IMR-90 (cell line): Measurements from ENCODE around the gene ZFPM1. TPM values are rescaled to one million over a fixed set of nuclear protein-coding genes. Genes with fewer than 3 reads are reported as not detected.

Experiments
- ATAC-seq: fragments of 200-7000 bp; cut with Tn5 transposase; 2 replicates; pipeline ENCODE4 v1.9.1; 2020; ENCODE audit warnings: low read depth, mild to moderate bottlenecking, moderate library complexity
- BruUV-seq: library from RNA; stranded (reverse); fragments of 400-500 nt; replicated peaks from 2 replicates; lab custom pipeline; 2021; lab: Mats Ljungman, UMichigan
- CTCF ChIA-PET: fragments of 300-600 bp; formaldehyde crosslinking; extraction: SDS; loops from one replicate; lab custom pipeline; 2021; ENCODE audit warnings: antibody characterized with exemption; lab: Yijun Ruan, JAX
- POLR2A ChIA-PET: fragments of 300-600 bp; sonication (Branson Sonifier 250); formaldehyde crosslinking; loops from one replicate; lab custom pipeline; 2022; ENCODE audit warnings: antibody characterized with exemption; ENCODE audit not compliant: unreplicated experiment; lab: Charles Lee
- DNase-seq: peaks from one replicate; pipeline ENCODE4 v3.0.0; 2013
- H2AFZ ChIP-seq: replicated peaks from 2 replicates; pipeline ENCODE3; 2013; ENCODE audit warnings: low read length, mild to moderate bottlenecking; ENCODE audit not compliant: poor library complexity
- H2AK5ac ChIP-seq: 2 replicates; pipeline ENCODE4 v1.6.1; 2013; ENCODE audit warnings: low read depth, low read length, inconsistent platforms
- H2AK9ac ChIP-seq: replicated peaks from 2 replicates; pipeline ENCODE3; 2013; ENCODE audit warnings: mild to moderate bottlenecking, low read depth, low read length, moderate library complexity; ENCODE audit not compliant: poor library complexity
- H2BK120ac ChIP-seq: 2 replicates; pipeline ENCODE4 v1.6.1; 2013; ENCODE audit warnings: low read depth, low read length, inconsistent platforms
- H2BK15ac ChIP-seq: 3 replicates; pipeline ENCODE4 v1.6.1; 2013; ENCODE audit warnings: low read depth, low read length, inconsistent platforms
- H2BK20ac ChIP-seq: 2 replicates; pipeline ENCODE4 v1.6.1; 2013; ENCODE audit warnings: low read depth, mild to moderate bottlenecking, inconsistent platforms, low read length, moderate library complexity
- H2BK5ac ChIP-seq: 2 replicates; pipeline ENCODE4 v1.6.1; 2013; ENCODE audit warnings: mild to moderate bottlenecking, low read depth, low read length, inconsistent platforms; ENCODE audit not compliant: poor library complexity, severe bottlenecking
- H3K14ac ChIP-seq: replicated peaks from 2 replicates; pipeline ENCODE4 v1.6.1; 2013; ENCODE audit warnings: low read depth, low read length, inconsistent platforms
- H3K18ac ChIP-seq: 2 replicates; pipeline ENCODE4 v1.6.1; 2013; ENCODE audit warnings: low read depth, low read length, control low read depth
- H3K23ac ChIP-seq: 2 replicates; pipeline ENCODE4 v1.6.1; 2013; ENCODE audit warnings: low read depth, low read length, inconsistent platforms
- H3K27ac ChIP-seq: 2 replicates; pipeline ENCODE4 v1.5.1; 2013; ENCODE audit warnings: mild to moderate bottlenecking, control low read depth, low read length; ENCODE audit not compliant: insufficient read depth
- H3K27me3 ChIP-seq: 2 replicates; pipeline ENCODE4 v1.6.1; 2013; ENCODE audit warnings: low read length; ENCODE audit not compliant: control insufficient read depth, insufficient read depth
- H3K36me3 ChIP-seq: 2 replicates; pipeline ENCODE4 v1.6.1; 2013; ENCODE audit warnings: low read length, mixed read lengths; ENCODE audit not compliant: control insufficient read depth, insufficient read depth
- H3K4ac ChIP-seq: 2 replicates; pipeline ENCODE4 v1.6.1; 2013; ENCODE audit warnings: low read depth, low read length, inconsistent platforms
- H3K4me1 ChIP-seq: 2 replicates; pipeline ENCODE4 v1.6.1; 2013; ENCODE audit warnings: low read length, mixed read lengths; ENCODE audit not compliant: control insufficient read depth, insufficient read depth
- H3K4me2 ChIP-seq: 2 replicates; pipeline ENCODE4 v1.6.1; 2013; ENCODE audit warnings: low read depth, mild to moderate bottlenecking, control low read depth, low read length, moderate library complexity
- H3K4me3 ChIP-seq: 2 replicates; pipeline ENCODE4 v1.5.1; 2013; ENCODE audit warnings: low read depth, mild to moderate bottlenecking, control low read depth, low read length, moderate library complexity; ENCODE audit not compliant: insufficient read depth
- H3K56ac ChIP-seq: 2 replicates; pipeline ENCODE4 v1.6.1; 2013; ENCODE audit warnings: low read length, inconsistent platforms; ENCODE audit not compliant: insufficient read depth; ENCODE audit errors: extremely low read depth
- H3K79me1 ChIP-seq, 2 experiments: 2 replicates each; pipeline ENCODE4 v1.6.1; 2013; ENCODE audit warnings: low read length in 2 of 2, inconsistent platforms in 1 of 2, low read depth in 1 of 2
- H3K9ac ChIP-seq: 2 replicates; pipeline ENCODE4 v1.6.1; 2013; ENCODE audit warnings: low read depth, low read length, control low read depth
- H3K9me1 ChIP-seq: 2 replicates; pipeline ENCODE4 v1.6.1; 2013; ENCODE audit warnings: low read length, inconsistent platforms; ENCODE audit not compliant: insufficient read depth
- H3K9me3 ChIP-seq: 2 replicates; pipeline ENCODE4 v1.6.1; 2013; ENCODE audit warnings: low read length; ENCODE audit not compliant: control insufficient read depth, insufficient read depth
- H4K20me1 ChIP-seq: 2 replicates; pipeline ENCODE4 v1.6.1; 2013; ENCODE audit warnings: low read length, inconsistent platforms; ENCODE audit not compliant: insufficient read depth
- H4K5ac ChIP-seq: 2 replicates; pipeline ENCODE4 v1.6.1; 2013; ENCODE audit warnings: mild to moderate bottlenecking, low read depth, low read length, control low read depth
- H4K8ac ChIP-seq, 2 experiments: 2 replicates each; pipeline ENCODE4 v1.6.1; 2013; ENCODE audit warnings: low read depth in 2 of 2, low read length in 2 of 2, control low read depth in 1 of 2, inconsistent platforms in 1 of 2
- H4K91ac ChIP-seq: 2 replicates; pipeline ENCODE4 v1.6.1; 2013; ENCODE audit warnings: low read depth, low read length, inconsistent platforms; ENCODE audit not compliant: insufficient read depth
- BHLHE40 ChIP-seq: fragments of 150-350 bp; IDR thresholded peaks from 2 replicates; pipeline ENCODE4 v1.6.1; 2016; ENCODE audit warnings: mild to moderate bottlenecking, low read depth, low read length
- WGBS, 2 experiments: methylation state at CpG; one replicate each; pipeline versions ENCODE4 v1.1.5 to v1.1.7; 2013; ENCODE audit warnings: missing lambda C conversion rate in 2 of 2; ENCODE audit not compliant: insufficient read length in 1 of 2; ENCODE audit errors: extremely low coverage in 2 of 2; 5-methylcytosine and 5-hydroxymethylcytosine counted together
- dilution Hi-C: fragments of 300-500 bp; cut with HindIII; formaldehyde crosslinking; loops from one replicate; pipeline ENCODE4 v1.14.3; 2018; ENCODE audit warnings: low sequenced_read_pairs; ENCODE audit not compliant: unreplicated experiment
- in situ Hi-C: fragments of 300-500 bp; cut with MboI; formaldehyde crosslinking; loops from 3 replicates; pipeline ENCODE4 v1.14.3; 2019; ENCODE audit warnings: low sequenced_read_pairs, inconsistent platforms, mixed read lengths
- intact Hi-C: fragments of 100-400 bp; cut with micrococcal nuclease; formaldehyde crosslinking; loops from 2 replicates; pipeline ENCODE4 v1.10.0; 2022
- polyA plus RNA-seq, 3 experiments: library from polyadenylated mRNA; depleted of rRNA; stranded (reverse); fragments of >200 nt; gene quantifications; 2 replicates each; pipeline ENCODE4 v1.2.3, GENCODE V29; 2012; ENCODE audit warnings: low replicate concordance in 1 of 3
- total RNA-seq: library from RNA; depleted of rRNA; stranded (reverse); fragments of >200 nt; gene quantifications from 2 replicates; pipeline ENCODE4 v1.2.3, GENCODE V29; 2012

ZFPM1 gene
- total and polyA plus RNA-seq, 2 of the 4 experiments (the other 2 are of a cell fraction), result 0.36 to 1.1 TPM

DNA sequence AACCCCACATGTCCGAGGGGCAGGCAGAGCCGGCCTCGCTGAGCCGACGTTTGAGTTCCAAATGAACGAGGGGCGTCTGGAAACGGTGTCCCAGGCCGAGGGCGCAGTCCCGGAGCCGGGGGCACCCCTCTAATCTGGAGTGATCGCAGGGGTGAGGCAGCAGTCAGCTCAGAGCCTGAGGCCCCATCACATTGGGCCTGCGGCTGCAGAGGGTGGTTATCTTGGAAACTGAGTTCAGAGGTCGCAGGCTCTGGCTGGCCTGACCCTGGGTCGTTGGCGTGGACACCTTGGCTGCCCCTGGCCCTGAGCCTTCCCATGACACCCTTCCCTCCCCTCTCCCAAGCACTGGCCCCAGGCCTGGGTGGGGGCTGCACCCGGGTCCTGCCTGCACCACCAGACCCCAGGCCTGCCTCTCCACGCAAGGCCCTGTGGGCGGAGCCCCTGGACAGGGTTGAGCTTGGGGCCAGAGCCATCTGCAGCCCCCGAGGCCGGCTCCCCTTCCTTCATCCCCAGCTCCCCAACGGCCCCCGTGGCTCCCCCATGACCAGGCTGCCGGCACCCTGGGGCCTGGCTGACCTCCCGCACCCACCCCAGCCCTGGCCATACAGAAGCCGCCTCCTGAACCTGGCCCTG, 45.6 kb downstream of the ZFPM1 start:
- Histone ChIP-seq H3K23ac (no peak overlapping the region), H3K36me3 (peaks cover 3% of the 10 kb centered on the region; the same call in 1 of the 2 replicates), H2AFZ (no peak overlapping the region), H2BK5ac (no peak overlapping the region), H4K91ac (no peak overlapping the region), H4K5ac (no peak overlapping the region), H4K20me1 (no peaks in the 10 kb centered on the region; the same call in none of the 2 replicates), H3K4me1 (no peaks in the 10 kb centered on the region), H3K9ac (no peak overlapping the region), H2BK20ac (no peak overlapping the region), H3K18ac (no peak overlapping the region), H3K4me3 (no peak overlapping the region), H4K8ac (no peak overlapping the region), H3K27ac (no peak overlapping the region), H3K14ac (no peak overlapping the region), H3K9me3 (no peaks in the 10 kb centered on the region), H3K27me3 (no peaks in the 10 kb centered on the region), H3K4me2 (no peak overlapping the region), H2AK9ac (no peak overlapping the region), H3K9me1 (no peaks in the 10 kb centered on the region), H2BK120ac (no peak overlapping the region), H2BK15ac (no peak overlapping the region), H3K4ac (no peak overlapping the region), H3K56ac (no peak overlapping the region), H2AK5ac (no peak overlapping the region), H3K79me1 (no peaks in the 10 kb centered on the region)
- dilution Hi-C loops (no loop called here), in situ Hi-C loops (no loop called here), intact Hi-C loops (no loop called here)
- ChIA-PET CTCF (no interaction called here), POLR2A (no interaction called here)
- 93% methylated on average over 18 of the region's 27 CpGs; no CpG with 5 or more reads in 1 of the 2 experiments for WGBS, 2 experiments
- BruUV-seq, result no TSS peak
- TF ChIP-seq BHLHE40, result no peak
- DNase-seq (no peak), ATAC-seq (no peak)
